OCI-LY3 (cell line): ENCODE measurements around the gene THRB.

Source experiments
- H2AFZ ChIP-seq: fragments of 200-600, 300-600 bp; shearing (Covaris generic); 2 replicates; pipeline ENCODE4 v1.6.0; 2014; ENCODE audit warnings: antibody characterized with exemption, low read depth, low read length
- H3K27ac ChIP-seq: fragments of 200-600, 300-600 bp; sonication (generic); 2 replicates; pipeline ENCODE4 v1.5.1; 2014; ENCODE audit warnings: mild to moderate bottlenecking, low read length, moderate library complexity, mixed read lengths
- H3K27me3 ChIP-seq: fragments of 200-600, 300-600 bp; sonication (generic); 2 replicates; pipeline ENCODE4 v1.6.1; 2014; ENCODE audit warnings: low read depth, low read length, mixed read lengths
- H3K36me3 ChIP-seq: fragments of 200-600, 300-600 bp; sonication (generic); replicated peaks from 2 replicates; pipeline ENCODE3; 2014; ENCODE audit warnings: low read depth, low read length, mixed read lengths
- H3K4me1 ChIP-seq: fragments of 300-600, 200-600 bp; sonication (generic); 2 replicates; pipeline ENCODE4 v1.6.1; 2014; ENCODE audit warnings: low read length, mixed read lengths
- H3K4me2 ChIP-seq: fragments of 200-600, 300-600 bp; sonication (generic); 2 replicates; pipeline ENCODE4 v1.6.1; 2014; ENCODE audit warnings: low read length, mixed read lengths
- H3K4me3 ChIP-seq: fragments of 300-600, 200-600 bp; sonication (generic); 2 replicates; pipeline ENCODE4 v1.5.1; 2014; ENCODE audit warnings: antibody characterized with exemption, mild to moderate bottlenecking, low read length, moderate library complexity
- H3K79me2 ChIP-seq: fragments of 300-600, 200-600 bp; shearing (Covaris generic); 2 replicates; pipeline ENCODE4 v1.6.1; 2014; ENCODE audit warnings: mild to moderate bottlenecking, low read length, mixed read lengths
- H3K9ac ChIP-seq: fragments of 300-600, 200-600 bp; shearing (Covaris generic); 2 replicates; pipeline ENCODE4 v1.6.0; 2014; ENCODE audit warnings: mild to moderate bottlenecking, low read length, moderate library complexity
- H3K9me3 ChIP-seq: fragments of 200-600, 300-600 bp; shearing (Covaris generic); 2 replicates; pipeline ENCODE4 v1.6.1; 2014; ENCODE audit warnings: low read length, mixed read lengths; ENCODE audit not compliant: insufficient read depth
- H4K20me1 ChIP-seq: fragments of 200-600, 300-600 bp; sonication (generic); 2 replicates; pipeline ENCODE4 v1.6.1; 2016; ENCODE audit warnings: low read length, mixed read lengths; ENCODE audit not compliant: insufficient read depth
- EZH2phosphoT487 ChIP-seq: fragments of 200-600 bp; shearing (Covaris generic); IDR thresholded peaks from 2 replicates; pipeline ENCODE4 v1.6.1; 2018; ENCODE audit warnings: antibody characterized with exemption, mixed run types, low read depth
- TF ChIP-seq, protein P1 (sequence below): fragments of 200-600, 300-600 bp; sonication (generic); IDR thresholded peaks from 2 replicates; pipeline ENCODE4 v1.5.1; 2014; ENCODE audit warnings: antibody characterized with exemption, low read length, low read depth

THRB gene

DNA sequence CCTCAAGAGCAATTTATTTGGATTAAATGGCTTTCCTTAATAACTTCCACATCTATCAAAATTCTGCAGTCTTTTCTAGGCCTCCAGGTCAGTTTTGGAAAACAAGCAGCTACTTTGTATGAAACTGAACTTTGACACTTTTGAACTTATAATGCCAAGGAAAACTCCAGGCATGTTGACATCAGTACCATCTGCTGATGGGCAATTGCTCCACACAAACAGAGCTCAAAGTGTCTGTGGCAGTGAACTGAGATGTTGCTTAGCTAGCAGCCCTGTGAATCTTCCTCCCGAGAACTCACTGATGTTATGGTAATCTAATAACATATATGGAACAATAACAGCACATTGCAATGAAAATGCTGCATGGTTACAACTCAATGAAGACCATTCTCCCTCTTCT, 250.2 kb downstream of the THRB start:
- Histone ChIP-seq H3K9ac (no peak overlapping the region), H3K27me3 (peaks cover 12% of the 10 kb centered on the region), H4K20me1 (no peaks in the 10 kb centered on the region), H3K4me2 (no peak overlapping the region), H3K79me2 (no peaks in the 10 kb centered on the region), H3K4me1 (no peaks in the 10 kb centered on the region), H3K36me3 (no peaks in the 10 kb centered on the region), H2AFZ (no peak overlapping the region; the same call in 1 of the 2 replicates), H3K9me3 (no peaks in the 10 kb centered on the region), H3K4me3 (no peak overlapping the region), H3K27ac (no peak overlapping the region)
- TF ChIP-seq, protein P1, sequence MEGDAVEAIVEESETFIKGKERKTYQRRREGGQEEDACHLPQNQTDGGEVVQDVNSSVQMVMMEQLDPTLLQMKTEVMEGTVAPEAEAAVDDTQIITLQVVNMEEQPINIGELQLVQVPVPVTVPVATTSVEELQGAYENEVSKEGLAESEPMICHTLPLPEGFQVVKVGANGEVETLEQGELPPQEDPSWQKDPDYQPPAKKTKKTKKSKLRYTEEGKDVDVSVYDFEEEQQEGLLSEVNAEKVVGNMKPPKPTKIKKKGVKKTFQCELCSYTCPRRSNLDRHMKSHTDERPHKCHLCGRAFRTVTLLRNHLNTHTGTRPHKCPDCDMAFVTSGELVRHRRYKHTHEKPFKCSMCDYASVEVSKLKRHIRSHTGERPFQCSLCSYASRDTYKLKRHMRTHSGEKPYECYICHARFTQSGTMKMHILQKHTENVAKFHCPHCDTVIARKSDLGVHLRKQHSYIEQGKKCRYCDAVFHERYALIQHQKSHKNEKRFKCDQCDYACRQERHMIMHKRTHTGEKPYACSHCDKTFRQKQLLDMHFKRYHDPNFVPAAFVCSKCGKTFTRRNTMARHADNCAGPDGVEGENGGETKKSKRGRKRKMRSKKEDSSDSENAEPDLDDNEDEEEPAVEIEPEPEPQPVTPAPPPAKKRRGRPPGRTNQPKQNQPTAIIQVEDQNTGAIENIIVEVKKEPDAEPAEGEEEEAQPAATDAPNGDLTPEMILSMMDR = no peak
- no peak for TF ChIP-seq EZH2phosphoT487

DNA sequence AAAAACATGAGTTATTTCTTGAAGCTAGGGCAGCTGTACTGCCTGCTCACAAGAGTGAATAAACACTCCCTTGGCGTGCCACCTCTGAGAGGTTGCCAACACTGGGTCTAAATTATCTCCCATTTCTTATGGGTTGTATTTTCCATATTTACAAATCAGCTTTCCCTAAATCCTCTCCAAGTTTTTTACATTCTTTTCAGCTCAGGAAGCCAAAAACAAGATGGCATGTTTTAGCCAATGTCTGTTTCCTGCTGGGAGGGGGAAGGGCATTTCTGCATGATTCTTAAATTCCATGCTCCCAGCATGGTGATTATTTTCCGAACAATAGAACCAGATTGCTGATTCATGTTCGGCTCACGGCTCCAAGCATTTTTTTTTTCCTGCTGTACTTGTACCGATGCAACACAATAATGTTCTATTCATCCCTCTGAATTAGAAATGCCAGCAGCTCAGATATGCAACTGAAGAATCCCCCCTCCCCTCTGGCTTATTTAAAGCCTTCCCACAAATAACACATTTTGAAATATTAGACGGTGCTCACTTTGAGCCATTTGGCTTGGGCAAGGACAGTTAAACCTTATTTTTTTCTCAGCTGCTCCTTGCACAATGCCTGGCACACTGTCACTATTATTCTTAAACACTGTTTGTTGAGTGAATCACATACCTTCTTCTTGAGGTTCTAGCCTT, 252.5 kb downstream of the THRB start:
- no peak overlapping the region for H3K27ac ChIP-seq
- no peaks in the 10 kb centered on the region for H4K20me1 ChIP-seq
- no peak overlapping the region for H3K9ac ChIP-seq
- H3K4me3 ChIP-seq = no peak overlapping the region
- H3K4me1 ChIP-seq = 0 out of 2 replicates have a peak, but pooled peaks cover 2% of the 10 kb centered on the region
- H3K36me3 ChIP-seq = no peaks in the 10 kb centered on the region
- peaks cover 4% of the 10 kb centered on the region; the same call in 1 of the 2 replicates for H3K27me3 ChIP-seq
- H3K9me3 ChIP-seq = no peaks in the 10 kb centered on the region
- no peak overlapping the region for H2AFZ ChIP-seq
- H3K79me2 ChIP-seq = no peaks in the 10 kb centered on the region
- TF ChIP-seq, protein P1 = no peak
- TF ChIP-seq EZH2phosphoT487 = no peak
- H3K4me2 ChIP-seq = no peak overlapping the region

DNA sequence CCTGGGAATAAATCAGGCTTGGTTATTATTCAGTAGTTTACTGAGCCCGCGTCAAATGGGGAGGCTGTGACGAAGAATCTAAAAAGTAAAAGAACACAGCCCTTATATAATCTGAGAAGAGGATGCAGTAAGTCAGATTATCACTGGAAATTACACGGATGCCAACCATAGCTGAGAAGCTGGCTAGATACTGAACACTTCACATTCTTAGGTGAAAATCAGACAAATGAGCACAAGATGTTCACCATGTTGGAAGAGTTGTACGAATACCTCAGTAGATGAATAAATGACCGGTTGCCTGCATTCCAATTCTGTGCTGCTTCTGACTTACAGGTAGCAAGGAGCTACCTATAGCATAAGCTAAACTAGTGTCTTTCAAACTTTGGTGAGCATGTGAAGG, 254.3 kb downstream of the THRB start:
- no peak overlapping the region for H3K4me3 ChIP-seq
- H3K27me3 ChIP-seq = no peaks in the 10 kb centered on the region
- no peak overlapping the region for H3K9ac ChIP-seq
- H2AFZ ChIP-seq = no peak overlapping the region
- no peaks in the 10 kb centered on the region for H3K79me2 ChIP-seq
- H3K27ac ChIP-seq = no peak overlapping the region
- no peaks in the 10 kb centered on the region for H4K20me1 ChIP-seq
- H3K4me2 ChIP-seq = no peak overlapping the region
- H3K4me1 ChIP-seq = peaks cover 3% of the 10 kb centered on the region; the same call in 1 of the 2 replicates
- H3K9me3 ChIP-seq = no peaks in the 10 kb centered on the region
- H3K36me3 ChIP-seq = no peaks in the 10 kb centered on the region
- no peak for TF ChIP-seq EZH2phosphoT487
- TF ChIP-seq, protein P1 = no peak

DNA sequence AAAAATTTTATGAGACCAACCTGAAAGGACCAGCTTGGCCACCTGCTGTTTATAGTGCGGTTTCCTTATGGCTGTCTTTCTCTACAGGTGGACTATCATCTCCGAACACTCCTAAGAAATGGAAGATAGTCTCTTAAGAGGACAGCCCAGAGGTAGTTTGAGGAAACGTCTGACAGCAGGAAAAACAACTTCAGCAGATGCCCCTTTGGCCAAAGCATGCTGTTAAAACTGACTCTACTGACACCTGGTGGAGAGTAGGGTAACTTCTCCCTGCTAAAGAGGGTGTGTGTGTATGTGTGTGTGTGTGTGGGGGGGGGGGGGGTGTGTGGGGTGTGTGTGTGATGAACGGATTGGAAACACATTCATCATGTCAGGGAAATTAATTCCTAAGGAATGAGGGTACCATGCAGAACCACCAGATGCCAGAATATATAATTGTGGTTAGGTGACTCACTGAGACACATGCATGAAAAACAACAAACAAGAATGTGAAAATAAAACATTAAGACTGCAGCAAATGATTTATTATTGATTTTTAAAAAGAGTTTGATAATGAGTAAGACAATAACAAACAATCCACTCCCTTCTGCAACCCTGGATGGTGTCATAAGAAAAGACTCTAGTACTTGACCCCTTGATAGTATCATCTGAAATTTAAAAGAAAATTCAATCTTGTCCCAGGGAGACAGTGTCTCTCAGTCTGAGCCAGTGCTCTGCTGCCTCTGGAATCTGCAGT, 256.5 kb downstream of the THRB start:
- Histone ChIP-seq H3K4me1 (peaks cover 9% of the 10 kb centered on the region), H3K4me3 (no peak overlapping the region), H2AFZ (no peak overlapping the region), H3K9ac (no peak overlapping the region), H4K20me1 (no peaks in the 10 kb centered on the region), H3K27ac (no peak overlapping the region), H3K9me3 (no peaks in the 10 kb centered on the region), H3K79me2 (no peaks in the 10 kb centered on the region), H3K4me2 (peak overlapping the region; percentile 29), H3K27me3 (no peaks in the 10 kb centered on the region), H3K36me3 (no peaks in the 10 kb centered on the region)
- TF ChIP-seq EZH2phosphoT487 = no peak
- TF ChIP-seq, protein P1 = peak; percentile 93
